ENCODE data around the gene HMCN2.

HMCN2 gene, protein sequence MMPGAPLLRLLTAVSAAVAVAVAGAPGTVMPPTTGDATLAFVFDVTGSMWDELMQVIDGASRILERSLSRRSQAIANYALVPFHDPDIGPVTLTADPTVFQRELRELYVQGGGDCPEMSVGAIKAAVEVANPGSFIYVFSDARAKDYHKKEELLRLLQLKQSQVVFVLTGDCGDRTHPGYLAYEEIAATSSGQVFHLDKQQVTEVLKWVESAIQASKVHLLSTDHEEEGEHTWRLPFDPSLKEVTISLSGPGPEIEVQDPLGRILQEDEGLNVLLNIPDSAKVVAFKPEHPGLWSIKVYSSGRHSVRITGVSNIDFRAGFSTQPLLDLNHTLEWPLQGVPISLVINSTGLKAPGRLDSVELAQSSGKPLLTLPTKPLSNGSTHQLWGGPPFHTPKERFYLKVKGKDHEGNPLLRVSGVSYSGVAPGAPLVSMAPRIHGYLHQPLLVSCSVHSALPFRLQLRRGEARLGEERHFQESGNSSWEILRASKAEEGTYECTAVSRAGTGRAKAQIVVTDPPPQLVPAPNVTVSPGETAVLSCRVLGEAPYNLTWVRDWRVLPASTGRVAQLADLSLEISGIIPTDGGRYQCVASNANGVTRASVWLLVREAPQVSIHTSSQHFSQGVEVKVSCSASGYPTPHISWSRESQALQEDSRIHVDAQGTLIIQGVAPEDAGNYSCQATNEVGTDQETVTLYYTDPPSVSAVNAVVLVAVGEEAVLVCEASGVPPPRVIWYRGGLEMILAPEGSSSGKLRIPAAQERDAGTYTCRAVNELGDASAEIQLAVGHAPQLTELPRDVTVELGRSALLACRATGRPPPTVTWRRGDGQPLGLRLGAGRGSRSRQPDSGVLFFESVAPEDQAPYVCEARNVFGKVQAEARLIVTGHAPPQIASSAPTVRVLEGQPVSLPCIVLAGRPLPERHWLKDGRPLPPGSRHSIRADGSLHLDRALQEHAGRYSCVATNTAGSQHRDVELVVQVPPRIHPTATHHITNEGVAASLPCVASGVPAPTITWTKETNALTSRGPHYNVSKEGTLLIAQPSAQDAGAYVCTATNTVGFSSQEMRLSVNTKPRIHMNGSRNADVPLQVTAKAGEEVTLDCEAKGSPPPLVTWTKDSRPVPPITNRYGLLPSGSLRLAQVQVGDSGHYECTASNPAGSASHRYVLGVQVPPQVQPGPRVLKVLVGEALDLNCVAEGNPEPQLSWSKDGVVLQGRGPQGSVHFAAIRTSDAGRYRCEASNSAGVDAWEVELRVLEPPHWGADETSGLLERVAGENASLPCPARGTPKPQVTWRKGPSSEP (N-terminal part only)

DNA sequence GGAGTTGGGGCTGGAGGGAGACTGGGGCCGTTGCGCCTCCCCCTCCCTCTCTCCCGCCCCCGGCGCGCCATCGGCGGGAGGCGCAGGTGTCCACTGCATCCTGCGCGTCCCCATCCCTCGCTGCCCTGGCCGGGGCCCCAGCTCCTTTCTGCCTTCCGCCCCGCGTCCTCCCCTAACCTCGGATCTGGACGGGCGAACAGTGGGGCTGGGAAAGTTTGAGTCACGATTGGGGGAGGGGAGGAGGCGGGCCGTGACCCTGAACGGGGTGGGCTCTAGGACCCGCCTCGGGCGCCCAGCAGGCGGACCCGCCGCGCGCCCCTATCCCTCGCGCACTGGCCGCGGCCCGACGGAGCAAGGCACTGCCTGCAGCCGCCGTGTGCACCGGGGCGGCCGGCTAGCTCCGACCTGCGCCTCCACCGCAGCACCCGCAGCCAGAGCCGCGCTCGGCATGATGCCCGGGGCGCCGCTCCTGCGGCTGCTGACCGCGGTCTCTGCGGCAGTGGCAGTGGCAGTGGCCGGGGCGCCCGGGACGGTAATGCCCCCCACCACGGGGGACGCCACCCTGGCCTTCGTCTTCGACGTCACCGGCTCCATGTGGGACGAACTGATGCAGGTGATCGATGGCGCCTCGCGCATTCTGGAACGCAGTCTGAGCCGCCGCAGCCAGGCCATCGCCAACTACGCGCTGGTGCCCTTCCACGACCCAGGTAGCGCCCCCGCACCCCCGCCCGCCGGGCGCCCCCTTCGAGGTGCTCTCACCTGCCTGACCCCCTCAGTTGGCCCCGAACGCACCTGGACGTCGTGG, at the start of gene HMCN2:
TSS of gene HMCN2 (plus strand) at position 330 of the 805 bp plus-strand sequence. CDS start at position 449, 119 bp downstream.
- Mint-ChIP-seq H3K4me1 (no peaks in the 10 kb centered on the region), H3K36me3 (ENCODE audit: low read depth) (no peaks in the 10 kb centered on the region), H3K9me3 (no peaks in the 10 kb centered on the region), H3K27ac (no peak within 1 kb of the TSS), H3K27me3 (peaks cover 62% of the 10 kb centered on the region), H3K4me3 (no peak within 1 kb of the TSS)
- peak; percentile 17 for ATAC-seq
- no peak for DNase-seq

DNA sequence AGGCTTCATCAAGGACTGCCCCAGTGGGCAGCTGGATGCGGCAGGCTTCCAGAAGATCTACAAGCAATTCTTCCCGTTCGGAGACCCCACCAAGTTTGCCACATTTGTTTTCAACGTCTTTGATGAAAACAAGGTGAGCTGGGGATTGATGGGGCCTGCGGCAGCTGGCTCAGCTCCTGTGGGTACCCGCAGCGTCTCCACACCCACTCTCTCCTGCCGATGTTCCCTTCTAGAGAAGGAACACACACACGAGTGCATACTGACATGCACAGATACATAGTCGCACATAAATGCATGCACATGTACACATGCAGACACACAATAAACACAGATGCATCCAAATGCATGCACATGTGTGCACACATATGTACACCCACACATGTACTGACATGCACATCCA, 47.7 kb upstream of the HMCN2 start:
- ATAC-seq = no peak
- Mint-ChIP-seq H3K27ac (no peak overlapping the region), H3K9me3 (no peaks in the 10 kb centered on the region), H3K4me1 (peaks cover 3% of the 10 kb centered on the region), H3K27me3 (no peaks in the 10 kb centered on the region), H3K36me3 (ENCODE audit: low read depth) (no peaks in the 10 kb centered on the region), H3K4me3 (no peak overlapping the region)
- no peak for DNase-seq

DNA sequence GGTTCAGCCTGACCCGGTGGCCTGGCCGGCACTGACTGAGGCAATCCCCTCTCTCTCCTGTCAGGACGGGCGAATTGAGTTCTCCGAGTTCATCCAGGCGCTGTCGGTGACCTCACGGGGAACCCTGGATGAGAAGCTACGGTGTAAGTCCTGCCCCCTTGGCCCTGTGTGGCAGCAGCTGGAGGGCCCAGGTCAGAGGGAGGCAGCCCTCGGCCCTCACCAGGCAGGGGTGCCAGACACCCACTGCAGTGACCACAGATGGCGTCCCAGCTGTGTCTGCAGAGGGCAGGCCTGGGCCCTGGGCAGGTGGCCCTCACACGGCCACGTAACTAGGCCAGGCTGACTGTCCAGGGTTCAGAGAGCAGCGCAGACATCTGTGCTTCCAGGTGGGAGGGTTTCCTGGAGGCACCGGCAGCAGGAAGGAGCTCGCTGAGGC, 45.9 kb upstream of the HMCN2 start:
- Mint-ChIP-seq H3K4me1 (peaks cover 3% of the 10 kb centered on the region), H3K4me3 (no peak overlapping the region), H3K27me3 (no peaks in the 10 kb centered on the region), H3K27ac (no peak overlapping the region), H3K9me3 (no peaks in the 10 kb centered on the region), H3K36me3 (ENCODE audit: low read depth) (no peaks in the 10 kb centered on the region)
- DNase-seq (no peak), ATAC-seq (no peak)

DNA sequence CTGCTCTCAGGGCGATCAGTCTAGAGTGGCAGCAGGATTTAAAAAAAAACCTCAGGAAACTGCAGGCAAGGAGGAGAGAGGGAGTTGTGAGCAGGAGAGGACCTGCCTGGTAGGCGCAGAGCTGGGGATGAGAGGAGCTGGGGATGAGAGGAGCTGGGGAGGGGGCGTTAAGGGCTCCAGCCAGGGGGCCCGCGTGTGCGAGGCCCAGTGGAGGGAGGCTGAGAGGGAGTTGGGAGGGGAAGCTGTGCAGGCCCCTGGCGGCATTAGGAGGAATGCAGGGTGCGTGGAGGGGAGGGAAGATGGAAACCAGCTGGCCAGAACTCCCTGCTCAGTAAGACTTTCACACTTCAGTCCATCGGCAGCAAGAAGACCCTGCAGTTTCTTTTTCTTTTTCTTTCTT, 45.2 kb upstream of the HMCN2 start:
- H3K36me3 Mint-ChIP-seq (ENCODE audit: low read depth) = no peaks in the 10 kb centered on the region
- DNase-seq = no peak
- no peak overlapping the region for H3K27ac Mint-ChIP-seq
- no peak for ATAC-seq
- H3K9me3 Mint-ChIP-seq = no peaks in the 10 kb centered on the region
- H3K4me1 Mint-ChIP-seq = no peaks in the 10 kb centered on the region
- no peaks in the 10 kb centered on the region for H3K27me3 Mint-ChIP-seq
- H3K4me3 Mint-ChIP-seq = no peak overlapping the region

DNA sequence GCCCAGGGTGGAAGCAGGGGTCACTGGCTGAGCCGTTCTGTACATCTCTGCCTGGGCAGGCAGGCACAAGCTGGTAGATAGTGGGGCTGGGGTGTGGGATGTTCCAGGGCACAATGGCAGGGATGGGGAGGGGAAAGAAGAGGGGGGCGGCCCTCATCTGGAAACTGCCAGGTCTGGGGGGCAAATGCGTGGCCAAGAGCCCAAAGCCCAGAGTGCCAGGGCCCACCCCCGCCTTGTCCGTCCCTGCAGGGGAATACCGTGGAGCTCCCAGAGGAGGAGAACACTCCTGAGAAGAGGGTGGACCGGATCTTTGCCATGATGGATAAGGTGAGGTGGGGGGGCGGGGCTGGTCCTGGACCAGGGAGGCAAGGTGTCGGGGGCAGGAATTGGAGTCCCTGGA, 42.7 kb upstream of the HMCN2 start:
- no peaks in the 10 kb centered on the region for H3K27me3 Mint-ChIP-seq
- H3K4me3 Mint-ChIP-seq = no peak overlapping the region
- H3K36me3 Mint-ChIP-seq (ENCODE audit: low read depth) = peaks cover 12% of the 10 kb centered on the region
- no peak overlapping the region for H3K27ac Mint-ChIP-seq
- DNase-seq (no peak), ATAC-seq (no peak)
- peaks cover 6% of the 10 kb centered on the region for H3K9me3 Mint-ChIP-seq
- no peaks in the 10 kb centered on the region for H3K4me1 Mint-ChIP-seq

DNA sequence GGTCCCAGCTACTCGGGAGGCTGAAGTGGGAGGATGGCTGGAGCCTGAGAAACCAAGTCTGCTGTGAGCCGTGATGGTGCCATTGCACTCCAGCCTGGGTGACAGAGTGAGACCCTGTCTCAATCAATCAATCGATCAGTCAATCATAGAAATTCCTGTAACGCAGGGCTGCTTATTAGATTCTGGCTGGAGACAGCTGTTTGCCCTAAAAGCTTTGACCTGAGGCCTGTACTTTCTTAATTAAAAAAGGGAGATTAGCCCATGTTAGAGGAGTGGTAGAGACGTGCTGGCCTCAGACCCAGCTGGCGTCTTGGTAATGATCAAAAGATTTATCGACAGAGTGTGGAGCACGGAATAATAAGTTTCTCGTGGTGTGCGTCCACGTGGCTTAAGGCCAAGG, 40.5 kb upstream of the HMCN2 start:
- Mint-ChIP-seq H3K27me3 (no peaks in the 10 kb centered on the region), H3K4me1 (no peaks in the 10 kb centered on the region), H3K36me3 (ENCODE audit: low read depth) (peaks cover 18% of the 10 kb centered on the region), H3K9me3 (peaks cover 11% of the 10 kb centered on the region), H3K4me3 (no peak overlapping the region), H3K27ac (no peak overlapping the region)
- no peak for ATAC-seq
- DNase-seq = no peak

DNA sequence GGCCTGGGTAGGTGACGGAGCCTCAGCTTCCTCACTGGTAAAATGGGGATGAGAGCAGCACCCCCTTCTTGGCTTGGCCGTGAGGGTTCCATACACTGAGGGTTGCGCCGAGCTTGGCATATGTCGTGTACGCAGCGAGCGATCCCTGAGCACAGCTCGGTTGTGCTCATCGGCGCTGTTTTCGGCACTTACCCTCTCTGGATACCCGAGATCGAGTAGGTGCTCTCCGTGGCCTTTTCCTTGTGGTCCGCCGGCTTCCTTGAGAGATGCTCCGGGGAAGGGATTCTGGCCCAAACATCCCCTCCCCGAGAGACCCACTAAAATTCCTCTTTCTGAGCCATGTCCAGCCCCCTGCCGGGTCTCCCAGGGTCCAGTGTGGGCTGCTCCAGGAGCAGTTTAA, 40.0 kb upstream of the HMCN2 start:
- H3K27ac Mint-ChIP-seq = no peak overlapping the region

DNA sequence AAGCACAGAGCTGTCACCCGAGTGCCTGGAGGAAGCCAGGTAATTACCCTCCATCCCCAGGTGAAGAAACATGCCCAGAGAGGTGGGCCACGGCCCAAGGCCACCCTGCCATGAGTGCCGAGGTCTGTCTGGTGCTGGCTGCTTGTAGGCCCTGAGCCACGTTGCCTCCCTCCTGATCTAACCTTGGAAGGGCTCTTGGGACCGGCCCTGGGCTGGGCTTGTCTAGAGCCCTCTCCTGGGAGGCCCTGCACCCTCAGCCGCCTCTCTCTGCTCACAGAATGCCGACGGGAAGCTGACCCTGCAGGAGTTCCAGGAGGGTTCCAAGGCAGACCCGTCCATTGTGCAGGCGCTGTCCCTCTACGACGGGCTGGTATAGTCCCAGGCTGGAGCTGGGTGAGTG, 39.4 kb upstream of the HMCN2 start:
- H3K9me3 Mint-ChIP-seq = peaks cover 11% of the 10 kb centered on the region
- no peaks in the 10 kb centered on the region for H3K4me1 Mint-ChIP-seq
- ATAC-seq (no peak), DNase-seq (no peak)
- no peaks in the 10 kb centered on the region for H3K27me3 Mint-ChIP-seq
- no peak overlapping the region for H3K4me3 Mint-ChIP-seq
- H3K27ac Mint-ChIP-seq = no peak overlapping the region
- peaks cover 18% of the 10 kb centered on the region for H3K36me3 Mint-ChIP-seq (ENCODE audit: low read depth)

More for the DNA sequence above, 40.0 kb upstream of the HMCN2 start:
- Mint-ChIP-seq H3K4me3 (no peak overlapping the region), H3K27me3 (no peaks in the 10 kb centered on the region), H3K36me3 (ENCODE audit: low read depth) (peaks cover 18% of the 10 kb centered on the region), H3K9me3 (peaks cover 11% of the 10 kb centered on the region), H3K4me1 (no peaks in the 10 kb centered on the region)
- DNase-seq (no peak), ATAC-seq (no peak)

DNA sequence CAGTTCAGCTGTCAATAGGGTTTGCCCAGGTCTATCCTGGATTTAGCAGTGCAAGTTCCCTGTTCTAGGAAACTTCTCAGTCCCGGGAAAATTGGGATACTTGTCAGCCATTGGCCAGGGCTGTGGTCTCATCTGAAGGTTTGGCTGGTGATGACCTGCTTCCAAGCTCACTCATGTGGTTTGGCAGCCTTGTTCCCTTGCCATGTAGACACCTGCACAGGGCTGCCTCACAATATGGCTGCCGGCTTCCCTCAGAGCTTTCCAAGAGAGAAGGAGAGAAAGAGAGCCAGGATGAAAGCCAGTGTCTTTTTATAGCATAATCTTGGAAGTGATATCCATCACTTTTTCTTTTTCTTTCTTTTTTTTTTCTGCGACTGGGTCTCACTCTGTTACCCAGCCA, 37.7 kb upstream of the HMCN2 start:
- H3K9me3 Mint-ChIP-seq = peaks cover 11% of the 10 kb centered on the region
- no peaks in the 10 kb centered on the region for H3K4me1 Mint-ChIP-seq
- H3K36me3 Mint-ChIP-seq (ENCODE audit: low read depth) = peaks cover 20% of the 10 kb centered on the region
- no peak for DNase-seq
- no peak overlapping the region for H3K27ac Mint-ChIP-seq
- no peak overlapping the region for H3K4me3 Mint-ChIP-seq
- H3K27me3 Mint-ChIP-seq = peaks cover 2% of the 10 kb centered on the region
- ATAC-seq = no peak

DNA sequence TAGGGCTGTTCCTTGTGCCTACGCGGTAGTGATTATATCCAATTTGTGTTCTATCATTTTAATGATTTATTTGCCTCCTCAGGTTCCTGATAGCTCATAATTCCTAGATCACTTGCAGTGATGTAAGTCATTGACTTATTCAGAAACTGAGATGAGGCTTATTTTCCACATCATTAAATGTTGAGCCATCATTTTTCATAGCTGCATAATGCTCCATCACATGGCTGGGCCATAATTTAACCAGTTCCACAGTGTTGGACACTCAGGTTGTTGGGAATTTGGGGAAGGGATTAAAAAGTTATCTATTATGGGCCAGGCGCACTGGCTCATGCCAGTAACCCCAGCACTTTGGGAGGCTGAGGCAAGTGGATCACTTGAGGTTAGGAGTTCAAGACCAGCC, 35.8 kb upstream of the HMCN2 start:
- Mint-ChIP-seq H3K36me3 (ENCODE audit: low read depth) (peaks cover 25% of the 10 kb centered on the region), H3K4me3 (no peak overlapping the region)

DNA sequence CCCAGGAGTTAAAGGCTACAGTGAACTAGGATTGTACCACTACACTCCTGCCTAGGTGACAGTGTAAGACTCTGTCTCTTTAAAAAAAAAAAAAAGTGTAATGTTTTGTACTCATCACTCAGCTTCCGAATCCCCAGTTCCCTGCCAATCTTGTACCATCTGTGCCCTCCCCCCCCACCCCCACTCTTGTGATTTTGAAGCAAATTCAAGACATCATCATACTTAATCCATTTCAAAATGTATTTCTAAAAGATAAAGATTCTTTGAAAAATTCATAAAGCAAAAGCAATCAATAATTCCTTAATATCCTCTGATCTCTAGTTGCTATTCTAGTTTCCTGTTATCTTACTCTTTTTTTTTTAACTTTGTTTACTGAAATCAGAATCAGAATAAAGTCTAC, 34.9 kb upstream of the HMCN2 start:
- DNase-seq (no peak), ATAC-seq (no peak)
- Mint-ChIP-seq H3K4me3 (no peak overlapping the region), H3K27me3 (peaks cover 2% of the 10 kb centered on the region), H3K4me1 (no peaks in the 10 kb centered on the region), H3K9me3 (peaks cover 11% of the 10 kb centered on the region), H3K27ac (no peak overlapping the region), H3K36me3 (ENCODE audit: low read depth) (peaks cover 25% of the 10 kb centered on the region)

More for the DNA sequence above, 35.8 kb upstream of the HMCN2 start:
- Mint-ChIP-seq H3K4me1 (no peaks in the 10 kb centered on the region), H3K9me3 (peaks cover 11% of the 10 kb centered on the region), H3K27ac (no peak overlapping the region), H3K27me3 (peaks cover 2% of the 10 kb centered on the region)
- no peak for DNase-seq
- no peak for ATAC-seq

DNA sequence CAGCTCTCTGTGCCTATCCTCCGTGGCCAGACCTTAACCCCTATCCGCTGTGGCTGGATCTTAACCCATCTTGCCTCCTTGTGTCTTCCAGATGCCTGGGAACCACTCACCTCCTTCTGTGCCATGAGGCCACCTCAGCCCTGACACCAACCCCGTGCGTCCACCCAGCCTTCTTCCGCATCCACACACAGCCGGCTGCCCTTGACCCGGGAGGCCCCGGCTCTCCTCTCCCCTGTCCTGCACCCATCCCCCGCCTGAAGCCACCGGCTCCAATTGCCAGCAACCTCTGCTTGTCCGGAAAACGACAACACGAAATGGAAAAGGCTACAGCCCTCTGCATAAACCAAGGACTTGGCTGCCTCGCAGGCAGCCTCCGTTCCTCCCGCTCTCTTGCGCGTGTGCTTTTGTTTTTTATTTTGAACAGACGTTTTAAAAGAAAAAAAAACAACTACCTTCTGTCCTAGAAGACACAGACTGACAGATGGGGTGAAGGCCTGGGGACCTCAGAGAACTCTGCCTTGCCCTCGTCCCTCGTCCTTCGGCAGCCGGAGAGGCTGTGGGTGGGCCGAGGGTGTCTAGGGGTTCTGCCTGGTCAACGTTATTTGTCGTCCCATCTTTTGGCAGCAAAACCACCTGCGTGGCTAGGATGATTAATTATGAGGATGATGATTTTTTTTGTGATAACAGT, 32.5 kb upstream of the HMCN2 start:
- H3K4me3 Mint-ChIP-seq = no peak overlapping the region
- no peak overlapping the region for H3K27ac Mint-ChIP-seq
- ATAC-seq (no peak), DNase-seq (no peak)
- peaks cover 3% of the 10 kb centered on the region for H3K27me3 Mint-ChIP-seq
- H3K9me3 Mint-ChIP-seq = peaks cover 4% of the 10 kb centered on the region
- H3K36me3 Mint-ChIP-seq (ENCODE audit: low read depth) = peaks cover 13% of the 10 kb centered on the region
- H3K4me1 Mint-ChIP-seq = peaks cover 5% of the 10 kb centered on the region

DNA sequence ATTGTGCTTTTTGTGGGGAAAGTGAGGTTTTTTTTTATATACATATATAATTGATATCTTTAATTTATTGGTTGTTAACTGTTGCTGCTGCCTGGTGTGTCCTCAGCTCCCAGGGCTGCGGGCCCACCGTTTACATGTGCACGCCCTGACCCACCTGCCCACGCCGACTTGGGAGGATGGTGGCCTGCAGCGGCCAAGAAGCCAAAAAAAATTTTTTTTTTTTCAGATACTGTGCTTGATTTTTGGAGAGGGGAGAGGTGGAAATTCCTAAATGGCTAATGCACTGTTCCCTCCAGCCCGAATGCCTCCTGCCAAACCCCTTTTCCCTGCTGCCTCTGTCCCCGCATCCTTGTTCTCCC, 32.0 kb upstream of the HMCN2 start:
- H3K4me1 Mint-ChIP-seq = peaks cover 5% of the 10 kb centered on the region
- DNase-seq = no peak
- H3K27ac Mint-ChIP-seq = no peak overlapping the region
- ATAC-seq = no peak
- H3K9me3 Mint-ChIP-seq = peaks cover 4% of the 10 kb centered on the region
- H3K36me3 Mint-ChIP-seq (ENCODE audit: low read depth) = peaks cover 13% of the 10 kb centered on the region
- no peak overlapping the region for H3K4me3 Mint-ChIP-seq
- H3K27me3 Mint-ChIP-seq = peaks cover 4% of the 10 kb centered on the region
